OCI-LY1 (cell line): Measurements from ENCODE around the gene VAT1.

Source experiments
- H2AFZ ChIP-seq: fragments of 200-600 bp; sonication (generic), shearing (Covaris generic); 2 replicates; pipeline ENCODE4 v1.6.0; 2014; ENCODE audit warnings: antibody characterized with exemption, mild to moderate bottlenecking, low read length
- H3F3A ChIP-seq: fragments of 200-600 bp; sonication (generic), shearing (Covaris generic); 2 replicates; pipeline ENCODE4 v1.6.0; 2014; ENCODE audit warnings: mild to moderate bottlenecking, antibody characterized with exemption, low read length, moderate library complexity; ENCODE audit not compliant: insufficient read depth
- H3K27ac ChIP-seq: fragments of 200-600 bp; sonication (generic); 2 replicates; pipeline ENCODE4 v1.5.1; 2014; ENCODE audit warnings: low read length, mixed run types, mild to moderate bottlenecking, low read depth; ENCODE audit not compliant: poor library complexity, severe bottlenecking
- H3K27me3 ChIP-seq: fragments of 200-600 bp; sonication (generic); 2 replicates; pipeline ENCODE4 v1.6.0; 2014; ENCODE audit warnings: antibody characterized with exemption, mild to moderate bottlenecking, low read length, moderate library complexity; ENCODE audit not compliant: insufficient read depth
- H3K36me3 ChIP-seq: fragments of 200-600 bp; sonication (generic); 2 replicates; pipeline ENCODE4 v1.6.1; 2014; ENCODE audit warnings: mild to moderate bottlenecking, antibody characterized with exemption, low read length, moderate library complexity, mixed read lengths; ENCODE audit not compliant: insufficient read depth
- H3K4me1 ChIP-seq: fragments of 200-600 bp; sonication (generic); 2 replicates; pipeline ENCODE4 v1.5.1; 2014; ENCODE audit warnings: mild to moderate bottlenecking, low read length, moderate library complexity; ENCODE audit not compliant: insufficient read depth, severe bottlenecking
- H3K4me2 ChIP-seq: fragments of 200-600 bp; sonication (generic), shearing (Covaris generic); 2 replicates; pipeline ENCODE4 v1.6.1; 2014; ENCODE audit warnings: low read length
- H3K4me3 ChIP-seq: fragments of 200-600 bp; sonication (generic); 2 replicates; pipeline ENCODE4 v1.5.1; 2014; ENCODE audit warnings: low read length, low read depth, mild to moderate bottlenecking, mixed read lengths; ENCODE audit not compliant: poor library complexity, severe bottlenecking
- H3K79me2 ChIP-seq: fragments of 200-600 bp; shearing (Covaris generic); 2 replicates; pipeline ENCODE4 v1.6.1; 2016; ENCODE audit warnings: mixed run types, low read length, mixed read lengths; ENCODE audit not compliant: insufficient read depth
- H3K9ac ChIP-seq: fragments of 200-600 bp; sonication (generic), shearing (Covaris generic); 2 replicates; pipeline ENCODE4 v1.6.1; 2014; ENCODE audit warnings: mild to moderate bottlenecking, low read length, mixed read lengths
- H3K9me2 ChIP-seq: fragments of 200-600 bp; sonication (generic), shearing (Covaris generic); 2 replicates; pipeline ENCODE4 v1.6.1; 2014; ENCODE audit warnings: low read depth, mild to moderate bottlenecking, low read length, mixed read lengths
- H3K9me3 ChIP-seq: fragments of 200-600 bp; shearing (Covaris generic); 2 replicates; pipeline ENCODE4 v1.6.1; 2014; ENCODE audit warnings: low read length, mixed read lengths
- H4K20me1 ChIP-seq: fragments of 200-600 bp; sonication (generic), shearing (Covaris generic); 2 replicates; pipeline ENCODE4 v1.6.0; 2016; ENCODE audit warnings: mild to moderate bottlenecking, low read length; ENCODE audit not compliant: insufficient read depth
- CTCF ChIP-seq: fragments of 200-600 bp; sonication (generic), shearing (Covaris generic); IDR thresholded peaks from 2 replicates; pipeline ENCODE4 v1.5.1; 2017; ENCODE audit warnings: mild to moderate bottlenecking, antibody characterized with exemption, low read length, moderate library complexity, mixed read lengths
- EZH2 ChIP-seq: fragments of 200-600 bp; sonication (generic), shearing (Covaris generic); IDR thresholded peaks from 2 replicates; pipeline ENCODE4 v1.8.0; 2017; ENCODE audit warnings: borderline replicate concordance, mixed run types, mild to moderate bottlenecking, antibody characterized with exemption, low read length, moderate library complexity, mixed read lengths

The VAT1 gene

GRCh38 chr17:43069368-43069898, 47.2 kb upstream of the VAT1 start:
- TF ChIP-seq EZH2: no peak
- no peak for TF ChIP-seq CTCF
- Histone ChIP-seq H3K4me3 (no peak overlapping the region), H3K27ac (no peak overlapping the region), H4K20me1 (no peaks in the 10 kb centered on the region), H3K9me2 (no peaks in the 10 kb centered on the region), H3K9ac (no peak overlapping the region), H3K36me3 (peaks cover 68% of the 10 kb centered on the region), H3K9me3 (no peaks in the 10 kb centered on the region), H3F3A (no peaks in the 10 kb centered on the region), H2AFZ (no peak overlapping the region), H3K27me3 (no peaks in the 10 kb centered on the region), H3K4me2 (no peak overlapping the region), H3K79me2 (no peaks in the 10 kb centered on the region), H3K4me1 (no peaks in the 10 kb centered on the region)

- Histone ChIP-seq H3K9me3 (no peaks in the 10 kb centered on the region), H3K27ac (no peak overlapping the region), H4K20me1 (no peaks in the 10 kb centered on the region), H2AFZ (no peak overlapping the region), H3K79me2 (no peaks in the 10 kb centered on the region), H3K4me1 (no peaks in the 10 kb centered on the region), H3K9me2 (no peaks in the 10 kb centered on the region), H3K36me3 (peaks cover 68% of the 10 kb centered on the region), H3K9ac (no peak overlapping the region), H3F3A (no peaks in the 10 kb centered on the region), H3K4me2 (no peak overlapping the region), H3K27me3 (no peaks in the 10 kb centered on the region), H3K4me3 (no peak overlapping the region)
- TF ChIP-seq EZH2: no peak
- TF ChIP-seq CTCF: no peak
Measured at GRCh38 chr17:43068570-43069367, 46.6 kb upstream of the VAT1 start.

- Histone ChIP-seq H3K9me2 (no peaks in the 10 kb centered on the region), H3K36me3 (peaks cover 74% of the 10 kb centered on the region), H3K4me1 (no peaks in the 10 kb centered on the region), H4K20me1 (no peaks in the 10 kb centered on the region), H3K9ac (no peak overlapping the region), H3F3A (no peaks in the 10 kb centered on the region), H3K9me3 (no peaks in the 10 kb centered on the region), H3K79me2 (no peaks in the 10 kb centered on the region), H2AFZ (no peak overlapping the region), H3K4me3 (no peak overlapping the region), H3K27me3 (no peaks in the 10 kb centered on the region), H3K27ac (no peak overlapping the region), H3K4me2 (no peak overlapping the region)
- TF ChIP-seq CTCF: no peak
- TF ChIP-seq EZH2: no peak
Measured at GRCh38 chr17:43062984-43063638, 40.9 kb upstream of the VAT1 start.
